22Rv1 (cell line): ENCODE data around the gene S100A13.

Source experiments
- ZFX ChIP-seq: fragments of 450-650 bp; IDR thresholded peaks from 2 replicates; pipeline ENCODE4 v1.6.1; 2017; ENCODE audit warnings: antibody characterized with exemption, borderline replicate concordance
- TF ChIP-seq, protein P1 (sequence below): fragments of 450-650 bp; IDR thresholded peaks from 2 replicates; pipeline ENCODE4 v1.5.1; 2017; ENCODE audit warnings: mild to moderate bottlenecking

DNA sequence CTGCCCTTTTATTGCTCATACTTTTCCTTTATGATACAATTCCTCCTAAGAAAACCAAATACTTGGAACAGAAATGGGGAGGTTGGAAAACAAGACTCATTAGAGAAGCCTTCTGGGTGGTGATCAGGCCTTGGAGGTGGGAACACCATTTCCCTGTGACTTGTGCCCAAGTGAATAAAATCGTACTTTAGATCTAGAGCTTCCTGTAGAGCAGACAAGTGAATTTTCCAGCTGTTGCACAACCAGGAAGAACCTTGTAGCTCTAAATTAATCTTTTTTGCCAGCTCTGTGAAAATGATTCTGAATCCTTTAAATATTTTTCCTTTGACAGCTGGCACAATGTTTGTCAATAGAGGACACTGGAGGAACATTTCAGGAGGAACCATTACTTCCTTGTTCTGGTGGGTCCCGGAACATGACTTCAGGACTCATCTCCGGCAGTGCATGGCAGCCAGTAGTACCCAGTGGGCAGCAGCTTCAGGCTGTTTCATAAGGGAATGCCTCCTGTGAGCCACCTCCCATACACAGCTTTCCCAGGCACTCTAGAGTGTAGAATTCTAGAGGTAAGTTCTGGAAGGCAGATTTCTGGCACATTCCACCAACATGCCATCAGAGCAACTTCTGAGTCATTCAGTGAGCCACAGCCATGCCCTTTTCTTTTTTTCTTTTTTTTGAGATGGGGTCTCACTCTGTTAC, 25.6 kb upstream of the S100A13 start:
- TF ChIP-seq, protein P1, sequence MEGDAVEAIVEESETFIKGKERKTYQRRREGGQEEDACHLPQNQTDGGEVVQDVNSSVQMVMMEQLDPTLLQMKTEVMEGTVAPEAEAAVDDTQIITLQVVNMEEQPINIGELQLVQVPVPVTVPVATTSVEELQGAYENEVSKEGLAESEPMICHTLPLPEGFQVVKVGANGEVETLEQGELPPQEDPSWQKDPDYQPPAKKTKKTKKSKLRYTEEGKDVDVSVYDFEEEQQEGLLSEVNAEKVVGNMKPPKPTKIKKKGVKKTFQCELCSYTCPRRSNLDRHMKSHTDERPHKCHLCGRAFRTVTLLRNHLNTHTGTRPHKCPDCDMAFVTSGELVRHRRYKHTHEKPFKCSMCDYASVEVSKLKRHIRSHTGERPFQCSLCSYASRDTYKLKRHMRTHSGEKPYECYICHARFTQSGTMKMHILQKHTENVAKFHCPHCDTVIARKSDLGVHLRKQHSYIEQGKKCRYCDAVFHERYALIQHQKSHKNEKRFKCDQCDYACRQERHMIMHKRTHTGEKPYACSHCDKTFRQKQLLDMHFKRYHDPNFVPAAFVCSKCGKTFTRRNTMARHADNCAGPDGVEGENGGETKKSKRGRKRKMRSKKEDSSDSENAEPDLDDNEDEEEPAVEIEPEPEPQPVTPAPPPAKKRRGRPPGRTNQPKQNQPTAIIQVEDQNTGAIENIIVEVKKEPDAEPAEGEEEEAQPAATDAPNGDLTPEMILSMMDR, result no peak
- no peak for TF ChIP-seq ZFX
